Measurements from ENCODE around the gene CHP1. TPM values are rescaled to one million over a fixed set of nuclear protein-coding genes. Genes with fewer than 3 reads are reported as not detected.

CHP1 gene
- polyA plus RNA-seq, 1 of the 3 experiments (the other 2 are of a cell fraction): 30.5 TPM

DNA sequence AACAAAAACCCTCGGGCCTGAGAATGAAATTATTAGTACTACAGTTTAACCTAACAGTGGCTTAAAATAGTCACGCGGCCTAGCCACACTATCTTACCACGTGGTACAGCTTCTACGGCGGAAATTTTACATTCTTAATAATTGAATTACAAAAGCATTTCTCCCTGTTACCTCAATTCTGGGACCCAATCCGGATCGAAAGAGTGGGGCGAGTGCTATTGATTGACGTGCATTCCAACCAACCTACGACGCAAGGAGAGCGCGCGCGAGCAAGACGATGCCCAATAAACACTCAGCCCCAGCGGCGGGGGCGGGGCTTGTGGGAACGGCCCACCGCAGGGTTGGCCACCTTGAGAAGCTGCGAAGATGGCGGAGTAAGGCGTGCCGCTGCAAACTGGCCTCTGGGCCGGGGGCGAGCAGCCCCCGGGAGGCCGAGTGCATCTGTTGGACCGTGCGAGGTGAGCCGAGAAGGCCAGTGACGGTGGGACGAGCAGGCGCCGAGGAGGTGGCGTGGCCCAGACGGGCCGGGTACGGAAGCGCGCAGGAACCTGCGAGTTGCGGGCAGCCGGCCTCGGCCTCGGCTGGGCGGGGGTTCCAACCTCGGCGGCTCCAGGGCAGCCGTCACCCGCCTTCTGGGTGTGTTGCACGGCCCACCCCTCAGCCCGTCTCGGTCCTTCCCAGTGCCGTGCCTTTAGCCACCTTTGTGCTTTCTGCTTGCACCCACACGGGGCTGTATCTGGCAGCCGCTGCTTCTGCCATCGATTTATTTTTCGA, 52.8 kb downstream of the CHP1 start:
- WGBS (ENCODE audit: low lambda C conversion rate): under 1% methylated on average over 16 of the region's 61 CpGs
- no peaks in the 10 kb centered on the region for H4K20me1 ChIP-seq (ENCODE audit: insufficient read depth)
- peak overlapping the region; percentile 75 to 84 for H3K27ac ChIP-seq (ENCODE audit: low read depth in 2 of 2, low read length in 1 of 2)
- no peaks in the 10 kb centered on the region for H3K27me3 ChIP-seq (ENCODE audit: insufficient read depth)
- H3K9me3 ChIP-seq: no peaks in the 10 kb centered on the region
- ChIA-PET CTCF (interaction anchor here (0.6 to 1.2 kb wide), 4 partner anchors 10 to 389 kb away, joined by 3 to 4 read pairs (median 3); no protein-coding TSS in a partner anchor), POLR2A (interaction anchor here (0.7 to 1.5 kb wide), 3 partner anchors 16 to 53 kb away, joined by 3 to 4 read pairs (median 3); partner anchors contain the start of genes CHP1, NUSAP1 and OIP5)
- H2AFZ ChIP-seq (ENCODE audit: low read depth): peak overlapping the region; percentile 90
- peaks cover 6 to 7% of the 10 kb centered on the region in 2 experiments; a peak in 3 of 4 replicates for H3K4me1 ChIP-seq (ENCODE audit: control insufficient read depth in 1 of 2, insufficient read depth in 2 of 2, low read depth in 1 of 2, low read length in 1 of 2)
- peak; percentile 98 for DNase-seq
- H3K9me2 ChIP-seq: no peaks in the 10 kb centered on the region
- H3K4me3 ChIP-seq (ENCODE audit: low read depth in 2 of 2, low read length in 1 of 2): peak overlapping the region; percentile 75 to 88
- peak overlapping the region; percentile 85 for H3K9ac ChIP-seq
- peaks cover 49% of the 10 kb centered on the region for H3K79me2 ChIP-seq (ENCODE audit: insufficient read depth)
- H3K4me2 ChIP-seq: peak overlapping the region; percentile 70
- peaks cover 21% of the 10 kb centered on the region for H3F3A ChIP-seq (replicated peaks; ENCODE audit: insufficient read depth)
- TF ChIP-seq POLR2AphosphoS5 (IDR thresholded peaks at IDR 0.05; ENCODE audit: low read depth, low read length) (peak; percentile 98), YY1 (IDR thresholded peaks at IDR 0.05; ENCODE audit: low read depth) (peak; percentile 93), MEF2A (IDR thresholded peaks at IDR 0.05; ENCODE audit: borderline replicate concordance, low read depth) (no peak), FOXJ3 (CRISPR knock-in tag; IDR thresholded peaks at IDR 0.05) (no peak), TAF1 (IDR thresholded peaks at IDR 0.05; ENCODE audit: borderline replicate concordance, low read depth, low read length) (peak; percentile 97), MXI1 (IDR thresholded peaks at IDR 0.05; ENCODE audit: low read depth, low read length) (peak; percentile 96), RFX5 (IDR thresholded peaks at IDR 0.05; ENCODE audit: low read length) (peak; percentile 80; the same call in 1 of the 2 replicates), CHD2 (IDR thresholded peaks at IDR 0.05; ENCODE audit: low read length, partially characterized antibody) (peak; percentile 95), TEAD4 (IDR thresholded peaks at IDR 0.05; ENCODE audit: borderline replicate concordance, insufficient read depth) (no peak), RCOR1 (IDR thresholded peaks at IDR 0.05; ENCODE audit: low read length) (no peak), TCF12 (IDR thresholded peaks at IDR 0.05) (no peak)
- TF ChIP-seq, protein P1, sequence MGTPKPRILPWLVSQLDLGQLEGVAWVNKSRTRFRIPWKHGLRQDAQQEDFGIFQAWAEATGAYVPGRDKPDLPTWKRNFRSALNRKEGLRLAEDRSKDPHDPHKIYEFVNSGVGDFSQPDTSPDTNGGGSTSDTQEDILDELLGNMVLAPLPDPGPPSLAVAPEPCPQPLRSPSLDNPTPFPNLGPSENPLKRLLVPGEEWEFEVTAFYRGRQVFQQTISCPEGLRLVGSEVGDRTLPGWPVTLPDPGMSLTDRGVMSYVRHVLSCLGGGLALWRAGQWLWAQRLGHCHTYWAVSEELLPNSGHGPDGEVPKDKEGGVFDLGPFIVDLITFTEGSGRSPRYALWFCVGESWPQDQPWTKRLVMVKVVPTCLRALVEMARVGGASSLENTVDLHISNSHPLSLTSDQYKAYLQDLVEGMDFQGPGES (IDR thresholded peaks at IDR 0.05; ENCODE audit: low read depth, low read length): peak; percentile 96
- TF ChIP-seq, protein P2, sequence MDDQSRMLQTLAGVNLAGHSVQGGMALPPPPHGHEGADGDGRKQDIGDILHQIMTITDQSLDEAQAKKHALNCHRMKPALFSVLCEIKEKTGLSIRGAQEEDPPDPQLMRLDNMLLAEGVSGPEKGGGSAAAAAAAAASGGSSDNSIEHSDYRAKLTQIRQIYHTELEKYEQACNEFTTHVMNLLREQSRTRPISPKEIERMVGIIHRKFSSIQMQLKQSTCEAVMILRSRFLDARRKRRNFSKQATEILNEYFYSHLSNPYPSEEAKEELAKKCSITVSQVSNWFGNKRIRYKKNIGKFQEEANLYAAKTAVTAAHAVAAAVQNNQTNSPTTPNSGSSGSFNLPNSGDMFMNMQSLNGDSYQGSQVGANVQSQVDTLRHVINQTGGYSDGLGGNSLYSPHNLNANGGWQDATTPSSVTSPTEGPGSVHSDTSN (IDR thresholded peaks at IDR 0.05): peak; percentile 100
- TF ChIP-seq, protein P3, sequence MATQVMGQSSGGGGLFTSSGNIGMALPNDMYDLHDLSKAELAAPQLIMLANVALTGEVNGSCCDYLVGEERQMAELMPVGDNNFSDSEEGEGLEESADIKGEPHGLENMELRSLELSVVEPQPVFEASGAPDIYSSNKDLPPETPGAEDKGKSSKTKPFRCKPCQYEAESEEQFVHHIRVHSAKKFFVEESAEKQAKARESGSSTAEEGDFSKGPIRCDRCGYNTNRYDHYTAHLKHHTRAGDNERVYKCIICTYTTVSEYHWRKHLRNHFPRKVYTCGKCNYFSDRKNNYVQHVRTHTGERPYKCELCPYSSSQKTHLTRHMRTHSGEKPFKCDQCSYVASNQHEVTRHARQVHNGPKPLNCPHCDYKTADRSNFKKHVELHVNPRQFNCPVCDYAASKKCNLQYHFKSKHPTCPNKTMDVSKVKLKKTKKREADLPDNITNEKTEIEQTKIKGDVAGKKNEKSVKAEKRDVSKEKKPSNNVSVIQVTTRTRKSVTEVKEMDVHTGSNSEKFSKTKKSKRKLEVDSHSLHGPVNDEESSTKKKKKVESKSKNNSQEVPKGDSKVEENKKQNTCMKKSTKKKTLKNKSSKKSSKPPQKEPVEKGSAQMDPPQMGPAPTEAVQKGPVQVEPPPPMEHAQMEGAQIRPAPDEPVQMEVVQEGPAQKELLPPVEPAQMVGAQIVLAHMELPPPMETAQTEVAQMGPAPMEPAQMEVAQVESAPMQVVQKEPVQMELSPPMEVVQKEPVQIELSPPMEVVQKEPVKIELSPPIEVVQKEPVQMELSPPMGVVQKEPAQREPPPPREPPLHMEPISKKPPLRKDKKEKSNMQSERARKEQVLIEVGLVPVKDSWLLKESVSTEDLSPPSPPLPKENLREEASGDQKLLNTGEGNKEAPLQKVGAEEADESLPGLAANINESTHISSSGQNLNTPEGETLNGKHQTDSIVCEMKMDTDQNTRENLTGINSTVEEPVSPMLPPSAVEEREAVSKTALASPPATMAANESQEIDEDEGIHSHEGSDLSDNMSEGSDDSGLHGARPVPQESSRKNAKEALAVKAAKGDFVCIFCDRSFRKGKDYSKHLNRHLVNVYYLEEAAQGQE (IDR thresholded peaks at IDR 0.05; ENCODE audit: low read depth, low read length): no peak; the same call in 1 of the 2 replicates
- TF ChIP-seq, protein P4, sequence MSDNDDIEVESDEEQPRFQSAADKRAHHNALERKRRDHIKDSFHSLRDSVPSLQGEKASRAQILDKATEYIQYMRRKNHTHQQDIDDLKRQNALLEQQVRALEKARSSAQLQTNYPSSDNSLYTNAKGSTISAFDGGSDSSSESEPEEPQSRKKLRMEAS (IDR thresholded peaks at IDR 0.05; ENCODE audit: low read depth): peak; percentile 94
- TF ChIP-seq, protein P5, sequence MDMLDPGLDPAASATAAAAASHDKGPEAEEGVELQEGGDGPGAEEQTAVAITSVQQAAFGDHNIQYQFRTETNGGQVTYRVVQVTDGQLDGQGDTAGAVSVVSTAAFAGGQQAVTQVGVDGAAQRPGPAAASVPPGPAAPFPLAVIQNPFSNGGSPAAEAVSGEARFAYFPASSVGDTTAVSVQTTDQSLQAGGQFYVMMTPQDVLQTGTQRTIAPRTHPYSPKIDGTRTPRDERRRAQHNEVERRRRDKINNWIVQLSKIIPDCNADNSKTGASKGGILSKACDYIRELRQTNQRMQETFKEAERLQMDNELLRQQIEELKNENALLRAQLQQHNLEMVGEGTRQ (IDR thresholded peaks at IDR 0.05; ENCODE audit: borderline replicate concordance, low read depth, low read length): peak; percentile 52
- TF ChIP-seq, protein P6, sequence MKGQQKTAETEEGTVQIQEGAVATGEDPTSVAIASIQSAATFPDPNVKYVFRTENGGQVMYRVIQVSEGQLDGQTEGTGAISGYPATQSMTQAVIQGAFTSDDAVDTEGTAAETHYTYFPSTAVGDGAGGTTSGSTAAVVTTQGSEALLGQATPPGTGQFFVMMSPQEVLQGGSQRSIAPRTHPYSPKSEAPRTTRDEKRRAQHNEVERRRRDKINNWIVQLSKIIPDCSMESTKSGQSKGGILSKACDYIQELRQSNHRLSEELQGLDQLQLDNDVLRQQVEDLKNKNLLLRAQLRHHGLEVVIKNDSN (IDR thresholded peaks at IDR 0.05; ENCODE audit: borderline replicate concordance, low read depth): peak; percentile 79; the same call in 1 of the 2 replicates
- TF ChIP-seq, protein P7, sequence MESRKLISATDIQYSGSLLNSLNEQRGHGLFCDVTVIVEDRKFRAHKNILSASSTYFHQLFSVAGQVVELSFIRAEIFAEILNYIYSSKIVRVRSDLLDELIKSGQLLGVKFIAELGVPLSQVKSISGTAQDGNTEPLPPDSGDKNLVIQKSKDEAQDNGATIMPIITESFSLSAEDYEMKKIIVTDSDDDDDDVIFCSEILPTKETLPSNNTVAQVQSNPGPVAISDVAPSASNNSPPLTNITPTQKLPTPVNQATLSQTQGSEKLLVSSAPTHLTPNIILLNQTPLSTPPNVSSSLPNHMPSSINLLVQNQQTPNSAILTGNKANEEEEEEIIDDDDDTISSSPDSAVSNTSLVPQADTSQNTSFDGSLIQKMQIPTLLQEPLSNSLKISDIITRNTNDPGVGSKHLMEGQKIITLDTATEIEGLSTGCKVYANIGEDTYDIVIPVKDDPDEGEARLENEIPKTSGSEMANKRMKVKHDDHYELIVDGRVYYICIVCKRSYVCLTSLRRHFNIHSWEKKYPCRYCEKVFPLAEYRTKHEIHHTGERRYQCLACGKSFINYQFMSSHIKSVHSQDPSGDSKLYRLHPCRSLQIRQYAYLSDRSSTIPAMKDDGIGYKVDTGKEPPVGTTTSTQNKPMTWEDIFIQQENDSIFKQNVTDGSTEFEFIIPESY (IDR thresholded peaks at IDR 0.05; ENCODE audit: borderline replicate concordance, low read depth): no peak
- peaks cover 34 to 42% of the 10 kb centered on the region in 2 experiments for H3K36me3 ChIP-seq (replicated peaks in 1 of 2; ENCODE audit: control insufficient read depth in 1 of 2, insufficient read depth in 2 of 2, low read length in 1 of 2)

Measured in SK-N-SH (cell line).